HG03432 (cell line): ENCODE results near the gene BTBD7.
"Not testable (repeated sequence)": the region's sequence is repeated elsewhere in the genome, so short reads cannot be mapped to it uniquely, and the experiment has no call there.

ENCODE experiments used
- ATAC-seq: cut with Tn5 transposase; IDR thresholded peaks from one replicate; pipeline ENCODE4 v1.9.1; 2021; ENCODE audit warnings: mild to moderate bottlenecking, moderate library complexity; ENCODE audit not compliant: unreplicated experiment

BTBD7 gene

DNA sequence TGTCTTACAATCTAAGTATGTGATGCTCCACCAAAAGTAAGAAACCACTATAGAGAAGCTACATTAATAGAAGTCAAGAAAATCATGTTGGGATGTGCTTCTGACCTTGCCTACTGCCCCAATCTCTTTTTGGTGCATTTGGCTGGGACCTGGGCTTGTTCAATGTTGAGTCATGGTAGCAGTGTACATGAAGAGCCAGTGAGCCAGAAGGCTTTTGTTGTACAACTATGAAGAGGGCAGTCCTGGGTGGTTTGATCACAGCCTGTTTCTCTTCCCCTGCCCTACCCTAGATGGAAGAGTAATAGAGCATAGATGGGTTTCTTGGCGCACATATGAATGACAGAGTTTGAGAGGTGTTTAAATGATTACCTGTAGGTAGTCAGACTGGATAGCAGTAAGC is 69.4 kb downstream of the BTBD7 start:
- no peak for ATAC-seq

GRCh38 chr14:93262446-93262845 is 70.4 kb downstream of the BTBD7 start:
- no peak for ATAC-seq

GRCh38 chr14:93249128-93249831 is 83.6 kb downstream of the BTBD7 start:
- no peak for ATAC-seq

DNA sequence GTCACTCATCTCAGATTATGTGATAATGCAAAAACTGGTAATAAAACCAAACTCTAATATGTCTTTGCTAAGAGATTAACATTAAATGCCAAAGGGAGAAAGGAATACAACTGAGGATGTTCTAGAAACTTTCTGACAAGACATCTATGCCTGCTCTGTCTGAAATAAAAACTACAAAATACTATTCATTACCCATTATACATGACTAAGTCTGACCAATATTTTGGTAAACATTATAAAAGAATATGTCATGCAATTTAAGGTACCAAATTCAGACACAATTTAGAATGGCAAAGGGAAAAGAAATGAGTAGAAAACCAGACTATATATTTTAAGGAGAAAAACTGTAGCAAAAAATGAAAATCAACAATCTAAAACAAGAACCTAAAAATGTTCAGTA is 86.3 kb downstream of the BTBD7 start:
- ATAC-seq: no peak

DNA sequence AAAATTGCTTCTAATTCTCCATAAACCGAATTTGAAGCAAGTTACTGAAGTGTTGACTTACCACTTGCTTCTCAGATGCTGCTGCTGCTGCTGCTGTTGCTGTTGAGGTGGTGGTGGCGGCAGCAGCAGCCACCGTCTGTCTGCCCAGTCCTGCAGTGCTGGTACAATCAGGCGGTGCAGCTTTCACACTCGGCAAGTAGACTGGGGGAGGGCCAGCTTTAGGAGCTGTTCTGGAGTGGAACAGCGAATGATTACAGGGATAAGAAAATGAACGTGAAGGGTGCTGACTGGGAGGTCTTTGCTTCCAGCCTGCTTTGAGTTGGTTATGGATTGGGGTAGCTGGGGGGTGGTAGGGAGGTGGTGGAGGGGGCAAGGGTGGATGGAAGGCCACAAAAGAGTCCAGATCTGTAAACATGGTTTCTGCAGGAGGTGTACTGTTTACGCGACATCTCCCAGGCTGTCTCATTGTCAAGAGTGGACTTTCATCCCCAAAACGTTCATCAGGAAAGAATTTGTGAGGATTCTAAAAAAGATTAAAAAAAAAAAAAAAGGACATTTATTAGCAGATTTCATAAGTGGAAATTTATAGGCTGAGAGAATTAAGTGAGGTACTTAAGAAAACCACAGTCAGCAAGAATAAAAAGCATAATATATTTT is 86.9 kb downstream of the BTBD7 start:
- ATAC-seq: no peak

DNA sequence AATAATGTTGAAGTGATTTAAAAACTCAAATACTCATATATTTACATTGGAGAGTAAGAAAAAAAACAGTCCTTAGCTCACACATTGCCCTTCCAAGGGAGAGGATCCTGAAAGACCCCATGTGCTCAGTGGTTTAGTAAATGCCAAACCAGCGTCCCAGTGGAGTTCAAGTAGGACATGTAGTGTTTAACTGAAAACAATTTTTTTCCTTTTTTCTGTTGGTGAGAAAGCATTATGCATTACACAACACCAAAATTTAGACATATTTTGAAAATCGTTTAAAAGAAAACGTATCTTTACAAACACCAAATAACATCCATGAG is 92.2 kb downstream of the BTBD7 start:
- no peak for ATAC-seq

DNA sequence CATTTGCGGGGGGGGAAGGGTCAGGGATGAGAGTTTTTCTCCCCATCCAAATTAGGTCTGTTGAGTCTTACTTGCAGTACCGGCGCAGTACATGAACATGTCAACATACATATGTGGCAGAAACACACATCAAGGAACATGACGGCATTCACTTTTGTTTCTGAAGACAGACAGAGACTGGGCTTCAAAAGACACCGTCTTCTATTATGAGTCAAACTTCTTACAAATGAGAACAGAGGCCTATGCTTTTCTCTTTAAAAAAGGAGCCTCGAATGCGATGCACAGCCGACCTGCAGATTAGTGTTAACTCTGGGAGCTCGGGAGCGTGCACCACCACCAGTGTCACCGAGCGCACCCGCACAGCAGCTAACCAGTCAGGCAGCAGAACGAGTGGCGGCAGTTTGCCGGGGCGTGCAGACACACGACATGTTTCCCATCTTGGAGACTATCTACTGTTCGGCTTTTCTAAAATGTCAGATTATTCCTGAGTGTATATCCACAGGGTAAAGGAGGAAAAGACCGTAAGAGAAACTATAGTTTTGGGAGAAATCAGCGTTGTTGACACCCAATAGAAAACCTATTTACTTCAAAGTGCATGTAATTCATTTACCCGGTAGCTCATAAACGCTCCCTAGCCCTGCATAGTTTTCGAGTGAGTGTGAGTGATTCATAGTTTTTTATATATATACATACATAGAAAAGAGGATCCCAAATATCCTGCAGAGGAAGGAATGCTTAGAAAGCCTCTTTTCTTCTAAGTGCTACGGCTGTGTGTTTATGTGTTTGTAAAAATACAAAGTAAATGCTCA is 92.8 kb downstream of the BTBD7 start:
- ATAC-seq: no peak

DNA sequence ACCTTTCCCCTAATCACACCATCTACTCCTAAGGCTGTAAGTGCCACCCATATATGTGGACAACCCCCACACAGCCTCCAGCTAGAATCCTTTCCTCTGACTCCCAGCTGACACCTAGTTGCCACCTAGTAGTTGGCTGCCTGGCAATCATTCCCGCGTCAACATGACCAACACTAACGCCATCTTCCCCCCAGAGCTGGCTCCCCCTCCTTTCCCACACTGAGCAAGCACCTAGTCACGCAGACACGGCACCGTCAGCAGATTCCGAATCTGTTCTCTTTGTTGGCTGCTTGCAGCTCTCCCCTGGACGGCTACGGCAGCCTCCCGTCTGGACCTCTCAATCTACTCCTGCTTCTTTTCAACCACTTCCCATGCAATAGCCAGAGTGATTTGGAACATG is 98.0 kb downstream of the BTBD7 start:
- no peak for ATAC-seq

DNA sequence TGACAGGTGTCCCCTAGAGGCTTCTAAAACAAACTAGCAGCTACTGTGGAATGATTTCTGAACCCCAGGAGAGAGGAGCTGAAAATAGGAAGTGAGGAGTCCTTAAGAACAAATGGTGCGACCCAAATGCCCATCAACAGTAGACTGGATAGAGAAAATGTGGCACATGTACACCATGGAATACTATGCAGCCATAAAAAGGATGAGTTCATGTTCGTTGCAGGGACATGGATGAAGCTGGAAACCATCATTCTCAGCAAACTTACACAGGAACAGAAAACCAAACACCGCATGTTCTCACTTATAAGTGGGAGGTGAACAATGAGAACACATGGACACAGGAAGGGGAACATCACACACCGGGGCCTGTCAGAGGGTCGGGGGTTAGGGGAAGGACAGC is 99.8 kb downstream of the BTBD7 start:
- not testable (repeated sequence) for ATAC-seq

GRCh38 chr14:93232159-93232558 is 100.7 kb downstream of the BTBD7 start:
- ATAC-seq: no peak

- ATAC-seq: no peak
Measured at GRCh38 chr14:93231129-93231979, 101.5 kb downstream of the BTBD7 start.

- no peak for ATAC-seq
Measured at GRCh38 chr14:93230539-93230938, 102.3 kb downstream of the BTBD7 start.

GRCh38 chr14:93228550-93228949 is 104.3 kb downstream of the BTBD7 start:
- no peak for ATAC-seq

DNA sequence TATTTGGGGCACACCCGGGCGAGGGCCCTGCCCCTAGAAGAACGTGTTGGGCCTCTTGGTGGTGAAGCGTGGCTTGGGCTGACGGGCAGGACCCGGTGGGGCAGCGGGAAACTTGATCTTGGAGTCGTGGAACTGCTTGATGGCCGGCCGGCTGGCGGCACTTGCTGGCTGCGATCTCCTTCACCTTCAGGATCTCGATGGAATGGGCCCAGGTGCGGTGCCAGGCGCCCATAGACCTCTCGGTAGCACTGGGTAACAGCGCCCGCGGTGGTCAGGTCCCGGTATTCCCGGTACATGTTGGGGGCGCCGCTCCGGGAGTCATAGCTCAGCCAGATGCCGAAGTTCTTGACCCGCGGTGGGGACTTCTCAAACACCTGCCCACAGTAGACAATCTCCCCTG is 109.3 kb downstream of the BTBD7 start:
- no peak for ATAC-seq

- no peak for ATAC-seq
Measured at GRCh38 chr14:93220509-93220908, 112.3 kb downstream of the BTBD7 start.

DNA sequence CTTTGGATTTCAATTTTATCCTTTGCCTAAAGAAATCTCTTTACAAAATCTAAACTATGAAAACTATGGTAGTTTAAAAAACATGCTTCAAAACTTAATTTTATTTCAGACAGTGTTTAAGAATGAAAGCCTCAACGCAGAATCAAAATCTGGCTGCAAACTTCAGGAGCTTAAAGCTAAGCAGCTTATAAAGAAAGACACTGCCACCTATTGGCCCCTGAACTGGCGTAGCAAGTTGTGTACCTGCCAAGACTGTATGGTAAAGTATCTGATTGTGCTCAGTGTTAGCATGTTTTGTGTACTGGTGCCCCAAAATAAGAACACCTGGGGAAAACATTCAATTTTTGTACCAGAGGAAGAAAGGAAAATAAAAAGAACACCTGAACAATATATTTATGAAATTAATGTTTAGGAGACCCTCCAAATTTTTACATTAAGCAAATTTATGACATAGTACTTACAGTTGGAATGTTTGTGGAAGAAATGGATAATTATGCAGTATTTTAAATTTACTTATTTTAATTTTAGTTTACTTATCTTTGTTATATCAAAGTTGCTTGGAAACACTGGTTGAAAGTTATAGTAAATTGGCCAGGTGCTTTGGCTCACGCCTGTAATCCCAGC is 113.6 kb downstream of the BTBD7 start:
- no peak for ATAC-seq

- no peak for ATAC-seq
Measured at GRCh38 chr14:93214598-93214997, 118.2 kb downstream of the BTBD7 start.

DNA sequence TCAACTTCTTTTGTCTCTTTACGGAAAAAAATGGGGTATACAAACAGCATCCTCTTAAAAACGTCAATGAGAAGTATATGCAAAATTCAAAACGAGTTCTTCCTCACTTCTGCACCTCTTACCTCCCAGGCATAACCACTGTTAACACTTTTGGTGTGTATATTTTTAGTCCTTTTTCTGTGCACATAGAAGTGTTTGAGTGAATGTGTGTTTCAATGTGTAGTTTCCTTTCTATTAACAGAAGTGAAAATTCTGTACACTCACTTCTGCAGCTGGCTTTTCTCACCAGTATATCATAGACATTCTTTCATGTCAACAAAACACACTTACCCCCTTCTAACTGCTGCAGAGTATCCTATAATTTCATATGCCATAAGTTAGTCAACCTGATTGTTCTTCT is 120.4 kb downstream of the BTBD7 start:
- ATAC-seq: peak; percentile 66

DNA sequence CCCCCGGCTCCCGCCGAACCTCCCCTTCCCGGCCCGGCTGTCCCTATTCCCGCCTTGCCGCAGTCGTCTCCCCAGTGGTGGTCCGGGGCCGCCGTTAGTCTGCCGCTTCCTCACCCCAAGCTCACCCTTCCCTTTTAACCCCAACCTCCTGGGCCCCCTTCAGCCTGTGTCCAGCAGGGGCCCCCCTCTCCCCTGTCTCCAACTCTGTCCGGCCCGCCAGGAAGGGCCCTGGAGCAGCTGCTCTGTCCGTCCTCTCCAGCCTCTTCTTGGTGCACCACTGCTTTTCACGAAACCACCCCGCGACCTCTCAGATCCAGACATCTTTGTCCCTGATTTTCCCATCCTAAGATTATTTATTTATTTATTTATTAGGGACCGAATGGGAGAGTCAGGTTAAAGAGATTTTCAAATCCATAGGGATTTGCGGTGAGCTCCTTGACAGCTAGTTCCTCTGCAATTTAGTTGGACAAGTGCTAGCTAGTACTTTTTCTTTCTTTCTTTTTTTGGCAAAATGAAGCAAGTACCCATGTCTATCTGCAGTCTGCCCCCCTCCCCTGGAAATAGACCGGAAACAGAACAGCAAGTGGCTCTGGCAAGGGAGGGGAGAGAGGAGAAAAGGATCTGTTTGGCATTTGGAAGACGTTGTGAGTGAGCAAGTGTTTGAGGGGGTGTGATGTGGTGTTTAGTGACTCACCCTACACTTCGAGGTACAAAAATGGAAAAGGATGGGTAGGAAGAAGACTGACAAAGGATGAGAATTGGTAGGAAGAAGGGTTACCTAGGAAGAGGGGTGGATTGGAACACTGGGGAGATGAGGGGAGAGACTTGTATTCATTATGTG is 125.1 kb downstream of the BTBD7 start:
- ATAC-seq: peak; percentile 49
